DMS 273 (cell line): Measurements from ENCODE around the gene DAB1.
A peak's percentile ranks its signal among the peaks of the same experiment; 100 is the strongest.

Source experiments
- DNase-seq: peaks from one replicate; lab custom pipeline; 2025; ENCODE audit not compliant: unreplicated experiment; lab: John Stamatoyannopoulos, UW

The DAB1 gene

DNA sequence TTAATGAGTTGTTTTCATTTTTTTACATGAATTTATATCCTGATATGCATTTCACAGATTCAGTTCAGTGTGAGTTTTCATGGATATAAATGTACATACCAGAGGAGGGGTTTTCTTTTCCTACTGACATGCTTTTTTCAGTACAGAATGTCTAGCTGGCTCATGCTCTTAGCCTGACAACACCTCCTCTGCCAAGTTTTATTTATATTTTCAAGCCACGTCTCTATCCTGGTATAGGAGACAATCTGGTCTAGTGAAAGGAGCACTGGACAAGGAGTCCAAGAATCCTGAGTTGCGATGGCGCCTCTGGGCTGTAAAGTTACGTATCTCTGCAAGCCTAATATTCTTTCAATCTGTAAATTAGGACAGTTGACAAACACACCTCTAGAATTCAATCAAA, 4.9 kb downstream of the DAB1 start:
- DNase-seq = no peak

DNA sequence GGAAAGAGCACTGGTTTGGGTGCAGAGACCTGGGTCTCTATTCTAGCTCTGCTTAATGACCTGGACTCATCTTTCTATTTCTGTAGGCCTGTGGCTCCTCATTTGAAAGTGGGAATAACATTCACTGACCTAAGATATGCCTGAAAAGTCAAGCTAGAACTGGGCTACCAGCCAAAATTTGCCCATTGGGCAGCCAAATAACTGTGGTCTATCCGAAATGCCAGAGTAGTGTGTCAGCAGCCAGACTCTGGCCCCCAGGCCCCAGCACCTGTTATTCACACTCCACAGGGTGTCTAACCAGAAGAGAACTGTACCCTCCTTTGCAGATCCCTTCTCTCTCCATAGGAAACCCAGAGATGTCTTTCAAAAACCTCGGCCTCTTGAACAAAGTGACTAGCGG, 12.6 kb downstream of the DAB1 start:
- DNase-seq = peak; percentile 4

DNA sequence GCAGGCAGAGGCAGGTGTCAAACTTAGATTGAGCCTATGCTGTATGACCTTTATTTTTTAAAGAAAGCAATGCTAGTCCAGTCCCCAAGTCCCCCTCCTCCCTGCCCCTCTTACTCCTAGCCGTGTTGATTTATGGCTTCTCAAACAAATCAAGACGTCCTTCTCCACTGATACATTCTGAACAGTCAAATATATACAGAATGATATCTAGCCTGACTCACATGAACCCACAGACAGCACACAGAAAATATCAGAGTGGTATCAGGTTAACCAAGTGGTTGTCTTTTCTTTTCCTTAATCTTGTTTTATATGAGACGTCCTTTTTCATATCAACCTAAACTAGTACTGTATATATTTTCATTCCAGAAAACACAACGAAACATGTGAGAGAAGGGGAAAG, 13.4 kb downstream of the DAB1 start:
- no peak for DNase-seq

DNA sequence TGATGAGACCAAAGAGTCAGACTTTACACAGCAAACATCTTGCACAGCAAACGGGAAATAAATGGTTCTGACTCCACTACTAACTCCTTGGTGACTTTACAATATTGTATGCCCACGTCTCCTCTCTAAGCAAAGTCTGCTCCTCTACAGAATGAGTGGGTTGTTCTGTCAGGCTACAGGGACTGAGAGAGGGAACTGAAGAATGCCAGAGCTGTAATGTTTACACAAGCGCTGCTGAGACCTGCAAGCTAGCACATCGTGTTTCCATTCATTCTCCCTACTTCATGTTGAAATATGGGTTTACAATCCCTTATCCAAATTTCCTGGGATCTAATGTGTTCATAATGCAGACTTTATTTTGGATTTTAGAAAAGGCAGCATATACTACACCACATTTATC, 15.9 kb downstream of the DAB1 start:
- DNase-seq = no peak

DNA sequence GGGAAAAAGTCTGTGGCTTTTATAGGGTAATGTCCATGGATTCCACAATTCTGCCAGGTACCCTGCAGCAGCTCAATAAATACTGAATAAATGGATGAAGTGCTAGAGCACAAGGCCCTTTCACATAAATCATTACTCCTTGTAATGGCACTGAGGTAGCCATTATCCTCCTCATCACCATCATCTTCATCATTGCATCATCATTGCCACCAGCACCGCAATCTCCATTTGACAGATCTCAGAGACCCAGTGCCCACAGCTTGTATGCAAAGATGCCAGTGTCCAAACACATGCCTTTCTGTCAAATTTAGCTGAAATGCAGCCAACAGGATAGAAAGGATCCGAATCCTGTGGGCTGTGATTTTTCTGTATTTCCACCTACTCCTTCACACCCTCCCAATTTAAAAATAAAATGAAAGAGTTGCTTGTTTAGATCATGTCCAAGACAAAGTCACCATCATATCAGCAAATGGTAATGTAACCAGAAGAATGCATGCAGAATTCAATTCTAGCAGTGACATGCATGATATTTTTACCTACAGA, 17.4 kb downstream of the DAB1 start:
- DNase-seq = no peak

DNA sequence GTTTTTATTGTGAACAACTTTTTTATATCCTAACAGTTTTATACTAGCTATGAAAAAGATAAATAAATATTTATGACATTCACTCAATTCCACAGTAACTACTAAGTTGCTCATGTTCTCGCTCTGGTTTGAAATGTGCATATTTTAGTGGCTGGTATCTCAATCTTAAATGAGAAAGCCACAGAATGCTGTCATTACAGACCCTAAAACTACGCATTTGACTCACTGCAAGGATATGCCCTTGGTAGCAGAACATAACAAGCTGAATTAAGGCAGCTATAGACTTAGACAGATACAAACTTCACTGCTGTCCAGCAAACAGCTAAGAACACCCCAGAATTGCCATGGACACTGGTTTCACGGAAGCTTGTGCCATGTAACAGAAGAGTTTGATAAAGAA, 19.0 kb downstream of the DAB1 start:
- DNase-seq = no peak

DNA sequence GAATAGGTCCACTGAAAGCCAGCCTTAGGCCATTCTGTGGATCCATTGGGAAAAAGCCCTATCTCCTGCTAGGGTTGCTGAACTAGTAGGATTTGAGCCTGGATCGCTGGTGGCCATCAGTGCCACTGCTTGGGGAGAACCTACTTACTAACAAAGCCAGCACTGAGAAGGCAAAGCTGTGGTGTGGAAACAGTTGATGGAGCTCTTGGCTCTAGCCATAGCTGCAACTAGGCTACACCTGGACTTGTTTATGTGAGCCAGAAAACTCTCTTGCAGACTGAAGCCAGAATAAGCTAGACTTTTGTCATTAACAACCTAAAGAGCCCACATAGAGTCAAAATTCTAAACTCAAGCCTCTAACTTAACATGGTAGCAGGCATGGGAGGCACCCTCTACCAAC, 20.7 kb downstream of the DAB1 start:
- DNase-seq = no peak

DNA sequence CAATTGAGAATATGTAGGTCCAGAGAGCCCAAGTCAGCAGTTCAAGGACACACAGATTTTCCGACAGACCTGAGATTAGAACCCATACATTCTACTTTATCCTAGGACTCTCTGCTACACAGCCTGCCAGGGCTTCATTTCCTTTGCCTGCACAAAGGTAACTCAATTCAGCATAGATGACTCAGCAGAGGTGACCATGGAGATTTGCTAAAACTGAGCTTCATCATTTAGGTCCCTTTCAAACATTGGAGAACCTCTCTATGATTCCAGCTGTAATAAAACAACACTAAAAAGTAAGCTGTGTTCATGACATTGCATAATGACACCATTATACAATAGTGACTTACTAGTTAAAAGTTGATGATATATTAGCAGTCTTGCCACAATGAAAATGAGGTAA, 22.2 kb downstream of the DAB1 start:
- no peak for DNase-seq

DNA sequence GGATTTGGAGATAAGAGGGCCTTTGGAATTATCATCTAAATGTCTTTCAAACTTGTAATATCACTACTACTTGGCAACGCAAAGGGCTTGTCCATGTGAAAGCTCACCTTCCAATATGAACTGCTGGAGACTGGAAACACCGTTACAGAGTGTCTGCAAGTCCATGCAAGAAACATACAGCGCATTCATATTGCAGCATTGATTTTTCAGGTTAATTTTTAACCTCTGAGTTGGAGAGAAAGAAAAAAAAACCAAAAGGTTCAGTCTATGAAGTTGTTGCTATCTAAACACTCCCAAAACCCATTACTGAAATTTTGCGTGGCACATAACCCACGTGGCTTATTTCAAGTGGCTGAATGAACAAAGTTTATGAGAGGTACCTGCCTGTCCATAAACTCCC, 23.8 kb downstream of the DAB1 start:
- no peak for DNase-seq

DNA sequence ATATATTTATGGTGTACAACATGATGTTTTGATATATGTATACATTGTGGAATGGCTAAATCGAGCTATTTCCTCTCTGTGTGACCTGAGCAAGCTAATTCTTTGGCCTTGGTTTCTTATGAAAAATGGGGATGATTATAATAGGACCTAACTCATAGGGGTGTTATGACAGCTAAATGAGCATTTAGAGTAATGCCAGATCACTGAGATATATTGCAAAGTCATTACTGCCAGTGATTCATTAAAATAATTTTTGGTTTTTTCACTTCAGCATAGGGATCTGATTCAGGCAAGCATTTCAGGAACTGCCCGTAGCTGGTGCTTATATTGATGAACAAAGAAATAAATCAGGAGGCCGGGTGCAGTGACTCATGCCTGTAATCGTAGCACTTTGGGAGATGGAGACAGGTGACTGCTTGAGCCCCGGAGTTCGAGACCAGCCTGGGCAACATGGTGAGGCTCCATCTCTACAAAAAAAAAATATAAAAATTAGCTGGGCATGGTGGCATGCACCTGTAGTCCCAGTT, 30.7 kb downstream of the DAB1 start:
- DNase-seq = no peak

DNA sequence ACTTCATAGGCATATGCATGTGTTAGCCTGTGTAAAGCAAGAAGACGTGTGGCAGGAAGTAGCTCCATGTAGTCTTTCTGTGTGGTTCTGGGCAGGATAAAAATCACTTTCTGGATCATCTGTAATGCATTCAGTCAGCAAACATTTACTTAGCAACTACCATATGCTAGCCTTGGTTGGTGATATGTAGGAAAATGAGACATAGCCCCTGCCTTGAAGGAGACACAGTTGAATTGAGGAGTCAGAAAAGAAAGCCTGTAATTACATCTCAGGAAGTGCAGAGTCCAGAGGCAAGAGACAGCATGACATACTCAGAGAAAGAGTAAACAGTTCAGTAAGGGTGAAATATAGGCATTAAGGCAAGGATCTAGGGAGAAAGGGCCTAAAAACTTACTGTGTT, 38.5 kb downstream of the DAB1 start:
- no peak for DNase-seq

DNA sequence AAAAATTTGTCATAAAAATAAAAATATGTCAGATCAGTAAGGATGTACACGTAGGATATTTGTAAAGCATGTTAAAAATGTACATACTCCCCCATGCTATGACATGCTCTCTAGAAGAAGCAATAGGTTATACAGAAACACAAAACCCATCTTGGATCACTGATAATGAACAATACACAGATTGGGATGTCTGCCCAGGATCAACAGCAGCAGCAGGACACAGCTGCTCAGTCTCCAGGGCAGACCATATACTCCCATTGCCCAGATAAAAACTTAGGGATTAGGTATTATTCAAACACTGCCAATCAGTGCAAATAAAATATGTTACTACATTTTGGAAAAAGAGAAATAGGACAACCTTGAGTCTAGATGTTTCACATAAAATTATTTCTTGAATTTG, 39.0 kb downstream of the DAB1 start:
- DNase-seq = no peak

DNA sequence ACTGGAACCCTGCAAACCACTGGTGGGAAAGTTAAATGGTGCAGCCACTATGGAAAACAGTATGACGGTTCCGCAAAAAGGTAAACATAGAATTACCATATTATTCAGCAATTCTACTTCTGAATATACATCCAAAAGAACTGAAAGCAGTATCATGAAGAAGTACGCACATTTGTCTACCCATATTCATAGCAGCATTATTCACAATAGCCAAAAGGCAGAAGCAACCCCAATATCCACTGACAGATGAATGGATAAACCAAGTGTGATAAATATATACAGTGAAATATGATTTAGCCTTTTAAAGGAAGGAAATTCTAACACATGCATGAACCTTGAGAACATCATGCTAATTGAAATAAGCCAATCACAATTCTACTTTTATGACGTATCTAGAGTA, 39.6 kb downstream of the DAB1 start:
- no peak for DNase-seq

DNA sequence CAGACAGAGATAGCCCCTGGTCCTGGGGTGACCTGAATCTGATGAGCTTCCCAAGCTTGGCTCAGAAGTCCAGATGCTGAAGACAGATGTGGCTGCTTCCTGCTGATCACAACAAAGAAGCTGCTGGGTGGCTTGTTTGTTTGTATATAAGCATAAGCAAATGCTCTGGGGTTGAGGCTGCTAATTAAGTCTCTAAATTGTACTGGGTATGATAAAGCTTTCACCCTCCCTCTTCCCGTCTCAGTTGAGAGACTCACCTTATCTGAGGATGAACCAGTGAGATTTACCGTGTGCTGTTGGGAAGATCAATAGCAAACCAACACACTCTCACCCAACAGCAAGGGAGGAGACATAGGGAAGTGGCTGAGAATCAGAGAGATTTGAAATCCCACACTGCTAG, 42.0 kb downstream of the DAB1 start:
- DNase-seq = no peak

DNA sequence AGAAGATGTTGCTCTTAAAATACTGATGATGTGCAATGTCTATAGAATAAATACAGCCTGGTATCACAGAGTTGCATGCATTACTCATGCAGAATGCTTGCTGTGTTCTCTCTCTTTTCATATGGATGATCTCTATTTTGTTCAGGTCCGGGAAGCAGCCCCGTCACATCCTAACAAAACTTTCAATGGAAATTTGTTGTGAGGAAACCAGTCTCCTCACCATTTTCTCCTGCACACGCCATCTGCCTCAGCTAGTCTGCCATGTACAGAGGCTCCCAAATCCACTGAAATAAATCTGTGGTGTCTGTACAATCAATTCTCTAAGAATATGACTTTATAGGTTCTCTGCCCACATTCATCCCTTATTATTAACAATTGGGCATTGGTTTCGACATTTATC, 42.4 kb downstream of the DAB1 start:
- no peak for DNase-seq

DNA sequence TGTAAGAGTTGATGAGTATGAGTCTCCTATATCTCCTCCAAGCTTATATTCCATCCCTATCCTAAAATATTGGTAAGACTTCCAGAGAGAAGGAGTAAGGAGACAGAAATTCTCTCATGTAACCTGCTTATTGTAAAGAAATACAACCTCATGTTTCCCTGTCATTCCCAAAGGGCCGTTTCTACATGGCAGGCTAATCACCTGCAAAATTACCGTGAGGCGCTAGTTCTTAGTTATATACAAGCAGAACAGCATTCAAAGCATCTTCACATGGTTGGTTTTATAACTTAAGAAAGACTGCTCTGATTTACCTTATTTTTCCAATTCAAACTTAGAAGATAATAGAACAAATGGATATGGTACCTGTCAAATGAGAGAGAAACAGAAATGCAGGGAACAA, 42.9 kb downstream of the DAB1 start:
- DNase-seq = no peak

DNA sequence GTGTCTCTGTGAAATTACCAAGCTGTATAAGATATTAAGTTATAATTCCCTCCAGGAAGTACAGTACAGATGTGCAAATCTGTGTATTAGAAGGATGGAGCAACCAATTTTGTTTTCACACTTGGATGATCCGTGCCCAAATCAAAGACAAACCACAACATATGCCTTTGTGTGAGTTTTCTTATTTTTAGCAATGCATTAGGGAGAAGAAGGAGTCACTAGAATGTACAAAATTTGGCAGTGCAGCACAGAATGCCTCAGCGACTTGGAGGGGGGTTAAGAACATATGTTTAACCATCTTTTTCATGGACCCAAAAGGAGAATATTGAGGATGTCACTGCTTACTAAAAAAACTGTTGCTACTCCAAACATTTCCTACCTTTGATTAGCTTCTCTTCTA, 45.3 kb downstream of the DAB1 start:
- DNase-seq = no peak

DNA sequence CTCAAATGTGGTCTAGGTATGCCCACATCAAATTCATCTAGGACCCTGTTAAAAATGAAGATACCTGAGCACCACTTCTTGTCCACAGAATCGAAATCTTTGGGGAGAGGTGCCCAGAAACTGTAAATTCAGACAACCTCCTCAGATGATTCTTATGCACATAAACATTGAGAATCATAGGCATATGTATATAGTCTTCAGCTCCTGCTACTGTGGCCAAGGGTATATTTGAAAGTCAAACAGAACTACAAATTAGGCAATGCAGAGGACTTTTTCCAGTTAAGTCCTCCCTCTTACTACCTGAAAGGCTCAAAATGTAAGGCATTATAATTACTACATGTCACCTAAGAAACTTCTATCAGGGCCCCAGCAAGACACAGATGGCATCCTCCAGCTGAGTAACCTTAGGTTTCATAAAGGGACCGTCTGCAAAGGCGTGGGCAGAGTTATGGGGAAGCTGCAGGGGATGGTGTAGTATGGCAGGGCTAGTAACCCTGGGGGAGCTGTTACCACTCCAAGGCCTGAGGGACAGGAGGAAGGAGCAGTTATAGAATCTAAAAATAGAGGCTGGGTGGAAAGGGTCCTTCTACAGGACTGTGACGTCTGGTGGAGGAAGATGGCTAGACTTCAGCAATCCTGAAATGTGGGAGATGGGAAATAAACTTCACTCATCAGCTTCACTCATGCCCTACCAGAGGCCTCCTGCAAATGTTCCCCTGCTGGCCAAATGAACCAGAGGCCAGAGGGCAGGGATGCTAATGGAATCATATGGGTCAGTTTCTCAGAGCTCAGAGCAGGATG, 46.3 kb downstream of the DAB1 start:
- DNase-seq = peak; percentile 13

DNA sequence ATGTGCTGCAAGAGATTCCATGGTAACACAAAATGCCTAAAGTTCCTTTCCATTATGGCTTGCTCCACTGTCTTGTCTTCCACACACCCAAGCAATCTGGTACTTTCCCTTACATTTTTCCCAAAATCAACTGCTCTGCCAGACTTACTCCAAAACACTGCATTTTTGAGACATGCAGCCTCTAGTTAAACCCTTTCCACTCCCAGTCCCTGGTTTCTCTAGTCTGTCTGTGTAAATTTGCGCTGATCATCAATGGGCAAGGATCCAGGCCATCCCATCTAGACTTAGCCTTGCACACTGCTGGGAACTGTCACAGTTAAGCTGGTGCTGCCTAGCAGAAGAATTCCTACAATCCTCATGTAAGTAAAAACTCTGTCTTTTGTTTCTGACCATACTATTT, 47.8 kb downstream of the DAB1 start:
- DNase-seq = no peak

DNA sequence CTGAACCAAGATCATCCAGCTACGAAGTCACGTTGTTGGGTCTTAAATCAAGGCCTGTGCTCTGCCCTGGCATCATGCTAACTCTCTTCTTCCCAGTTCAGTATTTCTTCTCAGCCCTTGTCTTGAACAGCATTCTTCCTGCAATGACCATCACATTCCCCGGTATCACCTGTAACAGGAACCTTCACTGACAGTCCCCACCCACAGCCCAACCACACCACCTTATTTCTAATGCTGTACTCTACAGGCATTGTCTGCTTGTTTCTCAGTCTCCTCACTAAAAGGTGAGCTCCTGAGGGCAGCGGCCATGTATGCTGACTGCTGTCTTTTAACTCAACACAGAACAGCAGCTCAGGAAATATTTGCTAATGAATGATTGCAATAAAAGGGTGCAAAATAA, 54.0 kb downstream of the DAB1 start:
- no peak for DNase-seq

DNA sequence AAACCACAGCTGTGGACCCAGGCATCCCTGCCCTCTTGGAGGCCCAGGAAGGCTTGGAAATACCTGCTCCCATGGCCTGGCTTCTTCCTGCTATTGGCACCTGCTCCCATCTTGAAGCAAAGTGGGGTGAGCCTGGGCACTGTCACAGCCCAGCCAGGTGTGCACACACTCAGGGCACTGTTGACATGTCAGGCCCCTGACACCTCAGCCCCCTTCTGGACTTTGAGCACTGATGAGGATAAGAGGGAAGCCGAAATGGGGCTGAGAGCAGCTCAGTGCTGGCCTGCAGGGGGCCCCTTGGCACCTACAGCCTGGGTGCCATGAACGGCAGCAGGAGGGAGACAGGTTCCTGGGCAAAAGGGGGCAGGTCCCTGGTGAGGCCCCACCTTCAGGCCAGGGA, 55.9 kb downstream of the DAB1 start:
- no peak for DNase-seq

DNA sequence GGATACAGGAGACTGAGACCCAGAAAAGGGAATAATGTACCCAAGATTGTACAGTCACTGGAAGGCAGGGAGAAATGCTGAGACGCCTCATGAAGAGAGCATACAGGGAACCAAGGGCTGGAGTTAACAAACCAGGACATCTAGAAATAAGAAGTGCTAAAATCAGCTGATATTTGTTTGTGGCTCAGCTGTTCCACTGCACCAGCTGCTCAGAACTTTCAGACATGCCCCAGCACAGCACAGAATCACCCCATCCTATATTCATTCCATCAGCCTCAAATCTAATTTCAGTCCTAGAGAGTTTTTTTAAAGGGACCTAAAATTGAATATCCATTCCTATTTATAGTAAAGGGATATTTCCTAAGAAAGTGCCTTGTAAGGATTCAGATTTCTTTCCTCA, 60.2 kb downstream of the DAB1 start:
- no peak for DNase-seq

DNA sequence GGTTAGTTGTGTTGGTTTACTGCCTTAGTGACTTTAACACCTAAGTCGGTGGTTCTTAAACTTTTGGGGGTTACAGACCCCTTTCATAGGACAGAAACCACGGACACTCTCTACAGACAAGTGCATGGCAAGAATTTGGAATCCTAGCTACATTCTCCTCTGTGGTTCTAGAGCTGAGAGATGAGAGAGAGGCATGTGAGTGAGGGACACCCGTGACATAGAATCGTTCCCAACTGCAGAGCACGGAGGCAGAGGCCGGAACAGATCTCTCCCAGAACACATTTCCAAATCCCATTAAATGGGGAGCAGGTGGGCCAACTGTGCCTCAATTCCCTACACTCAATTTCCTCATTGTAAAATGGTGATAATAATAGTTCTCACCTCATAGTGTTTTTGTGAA, 60.7 kb downstream of the DAB1 start:
- no peak for DNase-seq
